SK-N-SH (cell line): ENCODE data around the gene HOXC5.

ENCODE experiments used
- YY1 ChIP-seq: IDR thresholded peaks from 2 replicates; pipeline ENCODE4 v1.4.0; 2012; ENCODE audit warnings: low read depth, mild to moderate bottlenecking
- TF ChIP-seq, protein P1 (sequence below): fragments of 150-350 bp; IDR thresholded peaks from 2 replicates; pipeline ENCODE4 v1.6.1; 2017; ENCODE audit warnings: antibody characterized with exemption, low read length, low read depth, borderline replicate concordance

DNA sequence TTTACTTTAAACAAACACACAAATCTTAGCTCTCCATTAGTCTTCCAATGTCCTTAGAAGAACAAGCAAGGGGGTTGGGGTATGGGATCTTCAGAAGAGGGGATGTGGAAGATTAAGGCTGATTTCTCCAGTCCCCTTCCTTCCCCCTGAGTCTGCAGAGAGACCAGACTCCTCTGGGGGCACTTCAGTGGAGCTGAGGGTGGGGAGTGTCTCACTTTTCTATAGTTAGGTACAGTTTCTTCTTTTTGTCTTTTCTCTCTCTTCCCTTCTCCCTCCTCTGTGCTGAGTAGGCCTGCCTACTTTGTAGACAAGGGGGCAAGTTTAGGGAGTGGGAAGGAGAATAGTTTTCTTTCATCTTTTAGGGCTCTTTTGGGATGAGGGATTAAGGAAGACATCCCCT, 23.3 kb downstream of the HOXC5 start:
- TF ChIP-seq, protein P1, sequence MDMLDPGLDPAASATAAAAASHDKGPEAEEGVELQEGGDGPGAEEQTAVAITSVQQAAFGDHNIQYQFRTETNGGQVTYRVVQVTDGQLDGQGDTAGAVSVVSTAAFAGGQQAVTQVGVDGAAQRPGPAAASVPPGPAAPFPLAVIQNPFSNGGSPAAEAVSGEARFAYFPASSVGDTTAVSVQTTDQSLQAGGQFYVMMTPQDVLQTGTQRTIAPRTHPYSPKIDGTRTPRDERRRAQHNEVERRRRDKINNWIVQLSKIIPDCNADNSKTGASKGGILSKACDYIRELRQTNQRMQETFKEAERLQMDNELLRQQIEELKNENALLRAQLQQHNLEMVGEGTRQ: no peak
- no peak for TF ChIP-seq YY1
